Suprapubic skin (tissue), 4 donors: ENCODE results near the gene SORT1. TPM values are rescaled to one million over a fixed set of nuclear protein-coding genes. Genes with fewer than 3 reads are reported as not detected.
"Not testable (repeated sequence)": the region's sequence is repeated elsewhere in the genome, so short reads cannot be mapped to it uniquely, and the experiment has no call there.

Experiments used
- DNase-seq, 2 donors: peaks; one replicate each; pipeline ENCODE4 v3.0.0-alpha.2; 2019; ENCODE audit warnings: low spot score in 2 of 2
- H3K27ac ChIP-seq: fragments of 200-600 bp; sonication (generic); one replicate; pipeline ENCODE4 v1.5.1; 2019
- H3K27me3 ChIP-seq: fragments of 200-600 bp; sonication (generic); one replicate; pipeline ENCODE4 v1.5.1; 2019
- H3K36me3 ChIP-seq: fragments of 200-600 bp; sonication (generic); one replicate; pipeline ENCODE4 v1.5.1; 2019
- H3K4me1 ChIP-seq: fragments of 200-600 bp; sonication (generic); one replicate; pipeline ENCODE4 v1.5.1; 2019
- H3K4me3 ChIP-seq: fragments of 200-600 bp; sonication (generic); one replicate; pipeline ENCODE4 v1.5.1; 2019; ENCODE audit warnings: mild to moderate bottlenecking
- H3K9me3 ChIP-seq: fragments of 200-600 bp; sonication (generic); one replicate; pipeline ENCODE4 v1.5.1; 2019
- EP300 ChIP-seq: sonication (generic); formaldehyde crosslinking; IDR thresholded peaks from one replicate; pipeline ENCODE4 v1.6.1; 2017; ENCODE audit warnings: antibody characterized with exemption
- POLR2A ChIP-seq, 2 donors: fragments of 450-650 bp; IDR thresholded peaks; one replicate each; pipeline ENCODE4 v1.6.1; 2017; ENCODE audit warnings: antibody characterized with exemption in 2 of 2, mild to moderate bottlenecking in 2 of 2, moderate library complexity in 2 of 2
- POLR2AphosphoS5 ChIP-seq, 3 donors: sonication (generic); formaldehyde crosslinking; IDR thresholded peaks; one replicate each; pipeline ENCODE4 v1.6.1; 2017; ENCODE audit warnings: antibody characterized with exemption in 3 of 3
- WGBS: methylation state at CpG from one replicate; pipeline ENCODE4 v1.1.5; 2018; 5-methylcytosine and 5-hydroxymethylcytosine counted together
- total RNA-seq, 4 donors: library from RNA; depleted of rRNA; stranded (reverse); fragments of >200 nt; gene quantifications; one replicate each; pipeline ENCODE4 v1.1.0, GENCODE V29; 2016
- TF ChIP-seq, protein P1 (sequence below), 2 donors: fragments of 200-600 bp in 1 of 2; fragments of 450-650 bp in 1 of 2; sonication (generic) in 1 of 2; IDR thresholded peaks; one replicate each; pipeline ENCODE4 v1.5.1; 2016 to 2019; ENCODE audit warnings: antibody characterized with exemption in 2 of 2, mild to moderate bottlenecking in 1 of 2, moderate library complexity in 1 of 2

Gene SORT1
- total RNA-seq, 4 donors from 2014 or later = 27.8 to 52.7 (median 34.5) TPM

DNA sequence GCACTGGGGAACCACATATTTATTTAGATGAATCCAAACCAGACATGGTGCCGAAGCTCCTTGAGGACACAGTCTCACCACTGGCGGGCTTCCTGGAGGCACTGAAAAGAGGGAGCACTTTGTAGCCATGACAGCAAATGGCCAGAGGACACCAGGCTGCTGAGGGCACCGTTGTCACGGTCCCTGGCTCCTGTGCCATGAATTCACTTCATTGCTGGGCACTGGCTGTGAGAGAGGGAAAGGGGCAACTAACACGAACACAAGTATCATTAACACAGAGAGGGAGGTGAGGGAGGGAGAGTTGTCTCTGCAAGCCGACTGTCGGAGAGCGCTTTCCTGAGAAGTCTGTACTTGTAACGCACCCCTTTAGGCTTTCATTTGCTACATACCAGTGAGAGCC is 105.4 kb downstream of the SORT1 start:
- no peaks in the 10 kb centered on the region for H3K9me3 ChIP-seq
- 63% methylated on average over 9 of the region's 9 CpGs for WGBS
- TF ChIP-seq EP300 = no peak
- TF ChIP-seq, protein P1, sequence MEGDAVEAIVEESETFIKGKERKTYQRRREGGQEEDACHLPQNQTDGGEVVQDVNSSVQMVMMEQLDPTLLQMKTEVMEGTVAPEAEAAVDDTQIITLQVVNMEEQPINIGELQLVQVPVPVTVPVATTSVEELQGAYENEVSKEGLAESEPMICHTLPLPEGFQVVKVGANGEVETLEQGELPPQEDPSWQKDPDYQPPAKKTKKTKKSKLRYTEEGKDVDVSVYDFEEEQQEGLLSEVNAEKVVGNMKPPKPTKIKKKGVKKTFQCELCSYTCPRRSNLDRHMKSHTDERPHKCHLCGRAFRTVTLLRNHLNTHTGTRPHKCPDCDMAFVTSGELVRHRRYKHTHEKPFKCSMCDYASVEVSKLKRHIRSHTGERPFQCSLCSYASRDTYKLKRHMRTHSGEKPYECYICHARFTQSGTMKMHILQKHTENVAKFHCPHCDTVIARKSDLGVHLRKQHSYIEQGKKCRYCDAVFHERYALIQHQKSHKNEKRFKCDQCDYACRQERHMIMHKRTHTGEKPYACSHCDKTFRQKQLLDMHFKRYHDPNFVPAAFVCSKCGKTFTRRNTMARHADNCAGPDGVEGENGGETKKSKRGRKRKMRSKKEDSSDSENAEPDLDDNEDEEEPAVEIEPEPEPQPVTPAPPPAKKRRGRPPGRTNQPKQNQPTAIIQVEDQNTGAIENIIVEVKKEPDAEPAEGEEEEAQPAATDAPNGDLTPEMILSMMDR (IDR thresholded peaks at IDR 0.05) = no peak
- no peak for TF ChIP-seq POLR2AphosphoS5 (IDR thresholded peaks at IDR 0.05)
- TF ChIP-seq POLR2A (IDR thresholded peaks at IDR 0.05) = no peak
- H3K4me3 ChIP-seq = no peak overlapping the region
- no peak for DNase-seq
- H3K36me3 ChIP-seq = no peaks in the 10 kb centered on the region
- no peaks in the 10 kb centered on the region for H3K4me1 ChIP-seq
- no peak overlapping the region for H3K27ac ChIP-seq
- no peaks in the 10 kb centered on the region for H3K27me3 ChIP-seq

- H3K27me3 ChIP-seq = no peaks in the 10 kb centered on the region
- no peak overlapping the region for H3K4me3 ChIP-seq
- H3K9me3 ChIP-seq = no peaks in the 10 kb centered on the region
- H3K27ac ChIP-seq = no peak overlapping the region
- TF ChIP-seq, protein P1 (IDR thresholded peaks at IDR 0.05) = no peak
- TF ChIP-seq POLR2A (IDR thresholded peaks at IDR 0.05) (no peak), EP300 (no peak)
- no peak for DNase-seq
- 69% methylated on average over 6 of the region's 6 CpGs for WGBS
- H3K4me1 ChIP-seq = no peaks in the 10 kb centered on the region
- no peaks in the 10 kb centered on the region for H3K36me3 ChIP-seq
Observed at GRCh38 chr1:109290998-109291397, 106.7 kb downstream of the SORT1 start.

DNA sequence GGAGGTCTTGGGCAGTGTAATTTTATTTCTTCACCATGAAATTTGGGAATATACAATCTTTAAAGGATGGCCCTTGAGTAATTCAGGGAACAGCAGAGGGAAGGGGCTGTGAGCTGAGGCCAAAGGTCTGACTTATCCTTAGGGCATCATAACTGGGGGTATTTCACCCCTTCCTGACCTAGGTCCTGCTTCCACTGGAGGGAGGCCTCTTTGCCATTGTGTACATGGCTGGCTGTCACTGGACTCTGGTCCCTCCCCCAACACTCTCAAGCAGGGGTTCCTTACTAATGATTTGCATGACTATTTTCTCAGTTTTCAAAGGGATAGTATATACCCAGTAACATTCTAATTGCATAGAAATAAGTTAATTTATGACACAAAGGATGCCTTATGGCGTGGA is 107.6 kb downstream of the SORT1 start:
- no peak overlapping the region for H3K4me3 ChIP-seq
- H3K9me3 ChIP-seq = no peaks in the 10 kb centered on the region
- 92% methylated on average over 1 of the region's 1 CpG for WGBS
- TF ChIP-seq, protein P1 (IDR thresholded peaks at IDR 0.05) = no peak
- TF ChIP-seq POLR2A (IDR thresholded peaks at IDR 0.05) (no peak), EP300 (no peak), POLR2AphosphoS5 (IDR thresholded peaks at IDR 0.05) (no peak)
- no peaks in the 10 kb centered on the region for H3K27me3 ChIP-seq
- no peak for DNase-seq
- H3K27ac ChIP-seq = no peak overlapping the region
- H3K36me3 ChIP-seq = no peaks in the 10 kb centered on the region
- no peaks in the 10 kb centered on the region for H3K4me1 ChIP-seq

DNA sequence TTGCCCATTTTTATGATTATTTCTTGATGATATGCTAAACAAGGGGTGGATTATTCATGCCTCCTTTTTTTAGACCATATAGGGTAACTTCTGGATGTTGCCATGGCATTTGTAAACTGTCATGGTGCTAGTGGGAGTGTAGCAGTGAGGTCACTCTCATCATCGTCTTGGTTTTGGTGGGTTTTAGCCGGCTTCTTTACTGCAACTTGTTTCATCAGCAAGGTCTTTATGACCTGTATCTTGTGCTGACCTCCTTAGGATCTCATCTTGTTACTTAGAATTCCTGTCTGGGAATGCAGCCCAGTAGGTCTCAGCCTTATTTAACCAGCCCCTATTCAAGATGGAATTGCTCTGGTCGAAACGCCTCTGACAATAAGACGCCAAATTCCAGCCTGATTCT is 111.0 kb downstream of the SORT1 start:
- H3K36me3 ChIP-seq, DNase-seq, H3K4me3 ChIP-seq, H3K27ac ChIP-seq, H3K27me3 ChIP-seq, H3K9me3 ChIP-seq: not testable (repeated sequence)
- WGBS = 89% methylated on average over 5 of the region's 5 CpGs
- peaks cover 20% of the 10 kb centered on the region for H3K4me1 ChIP-seq

- Histone ChIP-seq H3K9me3 (no peaks in the 10 kb centered on the region), H3K36me3 (peaks cover 3% of the 10 kb centered on the region), H3K27me3 (no peaks in the 10 kb centered on the region), H3K27ac (peak overlapping the region; percentile 74), H3K4me1 (peaks cover 24% of the 10 kb centered on the region), H3K4me3 (peak overlapping the region; percentile 60)
- no peak for DNase-seq
- TF ChIP-seq EP300 = no peak
- TF ChIP-seq, protein P1 (IDR thresholded peaks at IDR 0.05) = no peak
- no peak for TF ChIP-seq POLR2A (IDR thresholded peaks at IDR 0.05)
- no peak for TF ChIP-seq POLR2AphosphoS5 (IDR thresholded peaks at IDR 0.05)
- WGBS = 47% methylated on average over 17 of the region's 17 CpGs
Observed at GRCh38 chr1:109283748-109284600, 113.7 kb downstream of the SORT1 start.
